PC-3 (cell line): ENCODE data around the gene MOCS1. TPM values are rescaled to one million over a fixed set of nuclear protein-coding genes. Genes with fewer than 3 reads are reported as not detected.

Experiments
- ATAC-seq: fragments of 200-7000 bp; cut with Tn5 transposase; 2 replicates; pipeline ENCODE4 v1.9.1; 2020; ENCODE audit warnings: mild to moderate bottlenecking, moderate library complexity
- BruUV-seq: library from RNA; stranded (reverse); fragments of 400-500 nt; replicated peaks from 2 replicates; lab custom pipeline; 2021; lab: Mats Ljungman, UMichigan
- CTCF ChIA-PET: fragments of 300-600 bp; sonication (Branson Sonifier 250); formaldehyde crosslinking; loops from one replicate; lab custom pipeline; 2022; ENCODE audit warnings: antibody characterized with exemption; lab: Charles Lee
- POLR2A ChIA-PET: fragments of 300-600 bp; sonication (Branson Sonifier 250); formaldehyde crosslinking; loops from one replicate; lab custom pipeline; 2022; ENCODE audit warnings: antibody characterized with exemption; ENCODE audit not compliant: unreplicated experiment; lab: Charles Lee
- DNase-seq: peaks from one replicate; pipeline ENCODE4 v3.0.0-alpha.2; 2015
- H2AFZ ChIP-seq: fragments of 300-600 bp; sonication (generic); 2 replicates; pipeline ENCODE4 v1.6.0; 2016; ENCODE audit warnings: antibody characterized with exemption, low read length
- H3F3A ChIP-seq: fragments of 300-600 bp; sonication (generic); one replicate; pipeline ENCODE4 v1.6.0; 2017; ENCODE audit warnings: antibody characterized with exemption, low read length, control low read depth, mild to moderate bottlenecking; ENCODE audit not compliant: unreplicated experiment
- H3K27ac ChIP-seq: fragments of 300-600 bp; sonication (generic); 2 replicates; pipeline ENCODE4 v1.5.1; 2016; ENCODE audit warnings: mild to moderate bottlenecking, low read length
- H3K27me3 ChIP-seq: fragments of 300-600 bp; sonication (generic); 2 replicates; pipeline ENCODE4 v1.6.1; 2016; ENCODE audit warnings: low read length, mixed read lengths
- H3K36me3 ChIP-seq: fragments of 300-600 bp; sonication (generic); 2 replicates; pipeline ENCODE4 v1.6.1; 2016; ENCODE audit warnings: low read depth, mixed run types, low read length, mixed read lengths
- H3K4me1 ChIP-seq: fragments of 300-600 bp; sonication (generic); 2 replicates; pipeline ENCODE4 v1.5.1; 2016; ENCODE audit warnings: low read length; ENCODE audit not compliant: insufficient read depth
- H3K4me2 ChIP-seq: fragments of 300-600 bp; sonication (generic); 2 replicates; pipeline ENCODE4 v1.6.0; 2016; ENCODE audit warnings: low read length
- H3K4me3 ChIP-seq: fragments of 300-600 bp; sonication (generic); 2 replicates; pipeline ENCODE4 v1.5.1; 2016; ENCODE audit warnings: mild to moderate bottlenecking, low read length, mixed read lengths
- H3K79me2 ChIP-seq: fragments of 300-600 bp; sonication (generic); 2 replicates; pipeline ENCODE4 v1.6.1; 2017; ENCODE audit warnings: low read length, mixed read lengths
- H3K9ac ChIP-seq: fragments of 300-600 bp; sonication (generic); 2 replicates; pipeline ENCODE4 v1.6.0; 2016; ENCODE audit warnings: mild to moderate bottlenecking, low read length
- H3K9me2 ChIP-seq: fragments of 300-600 bp; sonication (generic); replicated peaks from 2 replicates; pipeline ENCODE4 v1.6.1; 2016; ENCODE audit warnings: mixed run types, low read length, mixed read lengths
- H3K9me3 ChIP-seq: fragments of 300-600 bp; sonication (generic); 2 replicates; pipeline ENCODE4 v1.6.1; 2016; ENCODE audit warnings: low read length, mixed read lengths
- H4K20me1 ChIP-seq: fragments of 300-600 bp; sonication (generic); 2 replicates; pipeline ENCODE4 v1.6.1; 2016; ENCODE audit warnings: low read length, mixed read lengths
- EZH2 ChIP-seq: fragments of 300-600 bp; sonication (generic); IDR thresholded peaks from one replicate; pipeline ENCODE4 v1.6.1; 2017; ENCODE audit warnings: antibody characterized with exemption, mild to moderate bottlenecking, low read length; ENCODE audit not compliant: unreplicated experiment
- EZH2phosphoT487 ChIP-seq: fragments of 300-600 bp; sonication (generic); IDR thresholded peaks from 2 replicates; pipeline ENCODE4 v1.6.1; 2018; ENCODE audit warnings: mild to moderate bottlenecking, antibody characterized with exemption, low read length, borderline replicate concordance
- intact Hi-C: fragments of 100-400 bp; cut with micrococcal nuclease; formaldehyde crosslinking; loops from 2 replicates; pipeline ENCODE4 v1.9.0; 2023
- total RNA-seq: library from RNA; depleted of rRNA; stranded (reverse); fragments of >200 nt; gene quantifications from 2 replicates; pipeline ENCODE4 v1.2.3, GENCODE V29; 2014
- TF ChIP-seq, protein P1 (sequence below): fragments of 300-600 bp; sonication (generic); conservative IDR thresholded peaks from 2 replicates; pipeline ENCODE4 v1.5.1; 2017; ENCODE audit warnings: antibody characterized with exemption, low read depth, mild to moderate bottlenecking, low read length

The MOCS1 gene
- total RNA-seq, 1 experiment from 2014 or later = 6.0 TPM

- DNase-seq = no peak
- Histone ChIP-seq H3K79me2 (no peaks in the 10 kb centered on the region), H3F3A (no peaks in the 10 kb centered on the region), H3K27ac (no peak overlapping the region), H3K9me3 (peaks cover 3% of the 10 kb centered on the region; the same call in 1 of the 2 replicates), H3K4me2 (no peak overlapping the region), H3K9me2 (no peaks in the 10 kb centered on the region), H3K4me3 (no peak overlapping the region), H3K9ac (no peak overlapping the region), H2AFZ (no peak overlapping the region), H4K20me1 (no peaks in the 10 kb centered on the region), H3K36me3 (no peaks in the 10 kb centered on the region), H3K4me1 (no peaks in the 10 kb centered on the region), H3K27me3 (peaks cover 13% of the 10 kb centered on the region)
- no TSS peak for BruUV-seq
- POLR2A ChIA-PET = no interaction called here
- CTCF ChIA-PET = no interaction called here
- intact Hi-C loops = no loop called here
- ATAC-seq = no peak
- TF ChIP-seq, protein P1, sequence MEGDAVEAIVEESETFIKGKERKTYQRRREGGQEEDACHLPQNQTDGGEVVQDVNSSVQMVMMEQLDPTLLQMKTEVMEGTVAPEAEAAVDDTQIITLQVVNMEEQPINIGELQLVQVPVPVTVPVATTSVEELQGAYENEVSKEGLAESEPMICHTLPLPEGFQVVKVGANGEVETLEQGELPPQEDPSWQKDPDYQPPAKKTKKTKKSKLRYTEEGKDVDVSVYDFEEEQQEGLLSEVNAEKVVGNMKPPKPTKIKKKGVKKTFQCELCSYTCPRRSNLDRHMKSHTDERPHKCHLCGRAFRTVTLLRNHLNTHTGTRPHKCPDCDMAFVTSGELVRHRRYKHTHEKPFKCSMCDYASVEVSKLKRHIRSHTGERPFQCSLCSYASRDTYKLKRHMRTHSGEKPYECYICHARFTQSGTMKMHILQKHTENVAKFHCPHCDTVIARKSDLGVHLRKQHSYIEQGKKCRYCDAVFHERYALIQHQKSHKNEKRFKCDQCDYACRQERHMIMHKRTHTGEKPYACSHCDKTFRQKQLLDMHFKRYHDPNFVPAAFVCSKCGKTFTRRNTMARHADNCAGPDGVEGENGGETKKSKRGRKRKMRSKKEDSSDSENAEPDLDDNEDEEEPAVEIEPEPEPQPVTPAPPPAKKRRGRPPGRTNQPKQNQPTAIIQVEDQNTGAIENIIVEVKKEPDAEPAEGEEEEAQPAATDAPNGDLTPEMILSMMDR = no peak
- no peak for TF ChIP-seq EZH2phosphoT487
- no peak for TF ChIP-seq EZH2
These were observed 14.0 kb upstream of the MOCS1 start for GRCh38 chr6:39948199-39948791.

- DNase-seq (no peak), ATAC-seq (no peak)
- Histone ChIP-seq H3K4me1 (no peaks in the 10 kb centered on the region), H3K79me2 (no peaks in the 10 kb centered on the region), H4K20me1 (no peaks in the 10 kb centered on the region), H2AFZ (no peak overlapping the region), H3K27ac (no peak overlapping the region), H3K9ac (no peak overlapping the region), H3K4me3 (no peak overlapping the region), H3K4me2 (no peak overlapping the region), H3K27me3 (peaks cover 13% of the 10 kb centered on the region), H3K36me3 (no peaks in the 10 kb centered on the region), H3F3A (no peaks in the 10 kb centered on the region), H3K9me2 (no peaks in the 10 kb centered on the region), H3K9me3 (peaks cover 3% of the 10 kb centered on the region; the same call in 1 of the 2 replicates)
- CTCF ChIA-PET = no interaction called here
- TF ChIP-seq, protein P1 = no peak
- no peak for TF ChIP-seq EZH2
- TF ChIP-seq EZH2phosphoT487 = no peak
- POLR2A ChIA-PET = no interaction called here
- BruUV-seq = no TSS peak
- intact Hi-C loops = no loop called here
These were observed 13.4 kb upstream of the MOCS1 start for GRCh38 chr6:39947611-39948068.

GRCh38 chr6:39945626-39946025 is 11.4 kb upstream of the MOCS1 start:
- H3K9me3 ChIP-seq = no peaks in the 10 kb centered on the region
- DNase-seq = no peak

More at GRCh38 chr6:39945626-39946025, 11.4 kb upstream of the MOCS1 start:
- intact Hi-C loops = no loop called here
- ATAC-seq = no peak
- Histone ChIP-seq H4K20me1 (no peaks in the 10 kb centered on the region), H3K4me3 (no peak overlapping the region), H3K36me3 (no peaks in the 10 kb centered on the region), H2AFZ (no peak overlapping the region), H3K4me1 (no peaks in the 10 kb centered on the region), H3K27me3 (peaks cover 15% of the 10 kb centered on the region), H3K9me2 (no peaks in the 10 kb centered on the region), H3K79me2 (no peaks in the 10 kb centered on the region), H3K9ac (no peak overlapping the region), H3K4me2 (no peak overlapping the region), H3F3A (no peaks in the 10 kb centered on the region), H3K27ac (no peak overlapping the region)
- no TSS peak for BruUV-seq
- CTCF ChIA-PET = no interaction called here
- TF ChIP-seq EZH2 (no peak), EZH2phosphoT487 (no peak)
- TF ChIP-seq, protein P1 = no peak
- POLR2A ChIA-PET = no interaction called here
